HepG2 (cell line): ENCODE data around the gene IRS2. TPM values are rescaled to one million over a fixed set of nuclear protein-coding genes. Genes with fewer than 3 reads are reported as not detected.

ENCODE experiments used
- ATAC-seq: fragments of 200-7000 bp; cut with Tn5 transposase; 3 replicates; pipeline ENCODE4 v1.9.1; 2020; ENCODE audit warnings: mild to moderate bottlenecking, moderate library complexity
- BruUV-seq: library from RNA; stranded (reverse); fragments of 400-500 nt; replicated peaks from 2 replicates; lab custom pipeline; 2021; lab: Mats Ljungman, UMichigan
- CTCF ChIA-PET: fragments of 300-600 bp; formaldehyde crosslinking; extraction: SDS; loops from one replicate; lab custom pipeline; 2021; ENCODE audit warnings: low total read pairs, inconsistent platforms, low intra/inter-chr PET ratio; lab: Yijun Ruan, JAX
- POLR2A ChIA-PET: fragments of 350-600 bp; sonication (Branson Sonifier 250); formaldehyde crosslinking; loops from one replicate; lab custom pipeline; 2020; ENCODE audit warnings: antibody characterized with exemption, inconsistent platforms; lab: Yijun Ruan, JAX
- DNase-seq: peaks from one replicate; pipeline ENCODE4 v3.0.0-alpha.2; 2015; ENCODE audit warnings: low spot score
- FAIRE-seq: peaks from 3 replicates; lab custom pipeline; 2011; peaks lifted over from hg19 to GRCh38; lab: Jason Lieb, UNC
- H2AFZ ChIP-seq: one replicate; pipeline ENCODE4 v1.6.1; 2011; ENCODE audit warnings: low read length, inconsistent platforms
- H3K27ac ChIP-seq: fragments of 300-600 bp; 3 replicates; pipeline ENCODE4 v1.8.0; 2011; ENCODE audit warnings: mixed run types, mild to moderate bottlenecking, mixed read lengths, low read length, inconsistent platforms; ENCODE audit not compliant: insufficient read depth; ENCODE audit errors: extremely low read length
- H3K27me3 ChIP-seq, 2 experiments: fragments of 200-600 bp in 1 of 2; 2 replicates in 1 of 2; 3 replicates in 1 of 2; pipeline versions ENCODE4 v1.6.0 to v1.8.0; 2011; ENCODE audit warnings: low read length in 2 of 2, mild to moderate bottlenecking in 2 of 2, moderate library complexity in 2 of 2, inconsistent platforms in 1 of 2; ENCODE audit not compliant: insufficient read depth in 2 of 2, control insufficient read depth in 1 of 2
- H3K36me3 ChIP-seq, 2 experiments: fragments of 200-600 bp in 1 of 2; replicated peaks in 1 of 2; 2 replicates in 1 of 2; 3 replicates in 1 of 2; pipeline versions ENCODE4 v1.5.1 to v1.8.0; 2011; ENCODE audit warnings: low read length in 2 of 2, inconsistent platforms in 1 of 2; ENCODE audit not compliant: insufficient read depth in 2 of 2, control insufficient read depth in 1 of 2
- H3K4me1 ChIP-seq: 2 replicates; pipeline ENCODE4 v1.5.1; 2012; ENCODE audit warnings: low read length, inconsistent platforms; ENCODE audit not compliant: insufficient read depth
- H3K4me2 ChIP-seq: 2 replicates; pipeline ENCODE4 v1.6.0; 2011; ENCODE audit warnings: low read depth, low read length, inconsistent platforms
- H3K4me3 ChIP-seq, 3 experiments: fragments of 200-600 bp in 1 of 3; sonication (generic), shearing (Covaris generic) in 1 of 3; replicated peaks in 1 of 3; 2 replicates each; pipeline ENCODE4 v1.5.1; 2011 to 2016; ENCODE audit warnings: low read length in 3 of 3, inconsistent platforms in 2 of 3, low read depth in 2 of 3, mild to moderate bottlenecking in 2 of 3, control low read depth in 1 of 3, mixed read lengths in 1 of 3; ENCODE audit not compliant: insufficient read depth in 1 of 3
- H3K79me2 ChIP-seq: one replicate; pipeline ENCODE4 v1.6.1; 2011; ENCODE audit warnings: low read length, inconsistent platforms; ENCODE audit not compliant: insufficient read depth
- H3K9ac ChIP-seq: 2 replicates; pipeline ENCODE4 v1.6.0; 2011; ENCODE audit warnings: mild to moderate bottlenecking, low read depth, low read length, inconsistent platforms; ENCODE audit not compliant: insufficient read depth
- H3K9me3 ChIP-seq: 2 replicates; pipeline ENCODE4 v1.5.1; 2012; ENCODE audit warnings: mild to moderate bottlenecking, low read length
- H4K20me1 ChIP-seq: 2 replicates; pipeline ENCODE4 v1.6.0; 2011; ENCODE audit warnings: inconsistent platforms, mild to moderate bottlenecking, low read length, moderate library complexity; ENCODE audit not compliant: insufficient read depth
- KDM5B ChIP-seq: sonication (generic); formaldehyde crosslinking; IDR thresholded peaks from 2 replicates; pipeline ENCODE4 v1.4.0; 2020; ENCODE audit warnings: missing genetic modification reagents, mild to moderate bottlenecking, borderline replicate concordance
- MAF1 ChIP-seq: sonication (generic); formaldehyde crosslinking; IDR thresholded peaks from 2 replicates; pipeline ENCODE4 v1.5.0; 2020; ENCODE audit warnings: missing genetic modification reagents, borderline replicate concordance
- PRDM15 ChIP-seq: sonication (generic); formaldehyde crosslinking; IDR thresholded peaks from 2 replicates; pipeline ENCODE4 v1.4.0; 2020; ENCODE audit warnings: missing genetic modification reagents
- RFX3 ChIP-seq: IDR thresholded peaks from 2 replicates; pipeline ENCODE4 v1.6.1; 2016; ENCODE audit warnings: missing biosample characterization, missing genetic modification reagents
- ZNF275 ChIP-seq: sonication (generic); formaldehyde crosslinking; IDR thresholded peaks from 2 replicates; pipeline ENCODE4 v1.8.0; 2022; ENCODE audit warnings: missing genetic modification reagents, mild to moderate bottlenecking, inconsistent platforms, borderline replicate concordance
- WGBS: methylation state at CpG from one replicate; pipeline ENCODE4 v1.1.6; 2017; ENCODE audit warnings: low lambda C conversion rate; 5-methylcytosine and 5-hydroxymethylcytosine counted together
- in situ Hi-C: cut with HindIII; loops from 2 replicates; pipeline ENCODE4 v1.10.0; 2017; ENCODE audit warnings: low pct_unique_long_range_greater_than_20kb; ENCODE audit not compliant: extremely low pct_ligation_motif_present
- intact Hi-C: fragments of 100-400 bp; cut with micrococcal nuclease; formaldehyde crosslinking; loops from one replicate; pipeline ENCODE4 v1.10.0; 2022; ENCODE audit not compliant: unreplicated experiment
- polyA plus RNA-seq, 8 experiments: library from polyadenylated mRNA; depleted of rRNA in 3 of 8; stranded (reverse) in 7 of 8; unstranded in 1 of 8; fragments of >200 nt; fragmentation: Illumina TruSeq in 4 of 8; extraction: Trizol in 4 of 8; gene quantifications; 2 replicates each; pipeline versions ENCODE4 v1.2.1 to v1.2.3, GENCODE V29; 2011 to 2016; ENCODE audit warnings: low read depth in 4 of 8, missing spikeins in 1 of 8, mixed read lengths in 1 of 8; ENCODE audit not compliant: insufficient read depth in 1 of 8
- total RNA-seq, 5 experiments: library from RNA; depleted of rRNA; stranded (reverse); fragments of >200 nt; fragmentation: Illumina TruSeq; extraction: Trizol; gene quantifications; 2 replicates each; pipeline ENCODE4 v1.2.3, GENCODE V29; 2016; ENCODE audit warnings: low read depth in 1 of 5

IRS2 gene
- total and polyA plus RNA-seq, 2 of the 13 experiments (the other 11 are each of a cell fraction or from before 2014, with no cell fraction given), result 0.02 to 0.04 TPM

GRCh38 chr13:109818886-109819285, 32.5 kb upstream of the IRS2 start (continued):
- TF ChIP-seq PRDM15 (CRISPR knock-in tag) (no peak), ZNF275 (CRISPR knock-in tag) (no peak), MAF1 (CRISPR knock-in tag) (no peak)

- Histone ChIP-seq H3K4me2 (no peak overlapping the region), H3K79me2 (no peaks in the 10 kb centered on the region), H3K27ac (no peak overlapping the region), H3K9me3 (no peaks in the 10 kb centered on the region), H3K27me3 (no peaks in the 10 kb centered on the region; a peak in 1 of 5 replicates), H3K36me3 (no peaks in the 10 kb centered on the region), H4K20me1 (no peaks in the 10 kb centered on the region), H3K9ac (no peak overlapping the region), H2AFZ (no peak overlapping the region), H3K4me1 (0 out of 2 replicates have a peak, but pooled peaks cover 5% of the 10 kb centered on the region), H3K4me3 (no peak overlapping the region)
- ATAC-seq, result no peak
- ChIA-PET POLR2A (no interaction called here), CTCF (no interaction called here)
- WGBS, result 40% methylated on average over 9 of the region's 9 CpGs
- no peak for TF ChIP-seq RFX3 (CRISPR knock-in tag)
- no peak for TF ChIP-seq KDM5B
- no peak for FAIRE-seq
- intact Hi-C loops (no loop called here), in situ Hi-C loops (no loop called here)
- DNase-seq, result no peak
- no TSS peak for BruUV-seq
Measured at GRCh38 chr13:109817591-109818535, 31.5 kb upstream of the IRS2 start.
